ENCODE measurements around the gene HSF2BP.
"Not testable (repeated sequence)": the region's sequence is repeated elsewhere in the genome, so short reads cannot be mapped to it uniquely, and the experiment has no call there.

HSF2BP gene

DNA sequence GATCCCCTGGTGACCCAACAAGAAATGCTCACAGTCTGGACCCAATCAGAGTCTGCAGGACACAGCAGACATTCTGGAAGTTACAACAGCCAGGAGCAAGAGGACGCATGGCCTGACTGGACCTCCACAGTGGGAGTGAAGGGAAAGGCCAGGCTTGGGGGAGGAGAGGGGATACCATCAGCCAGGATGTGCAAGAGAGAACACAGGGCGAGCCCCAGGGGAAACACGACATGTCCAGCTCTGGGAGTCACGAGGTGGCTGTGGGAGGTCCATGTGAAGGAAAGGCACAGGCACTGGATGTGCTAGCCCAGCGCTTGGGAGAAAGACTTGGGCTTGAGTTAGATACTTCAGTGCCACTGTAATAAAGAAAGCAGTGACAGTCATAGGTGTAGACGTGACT is 87.3 kb downstream of the HSF2BP start:
- no peak for DNase-seq (ENCODE audit: low read depth)
- in situ Hi-C loops (cut with HindIII; ENCODE audit: low sequenced_read_pairs), result no loop called here

DNA sequence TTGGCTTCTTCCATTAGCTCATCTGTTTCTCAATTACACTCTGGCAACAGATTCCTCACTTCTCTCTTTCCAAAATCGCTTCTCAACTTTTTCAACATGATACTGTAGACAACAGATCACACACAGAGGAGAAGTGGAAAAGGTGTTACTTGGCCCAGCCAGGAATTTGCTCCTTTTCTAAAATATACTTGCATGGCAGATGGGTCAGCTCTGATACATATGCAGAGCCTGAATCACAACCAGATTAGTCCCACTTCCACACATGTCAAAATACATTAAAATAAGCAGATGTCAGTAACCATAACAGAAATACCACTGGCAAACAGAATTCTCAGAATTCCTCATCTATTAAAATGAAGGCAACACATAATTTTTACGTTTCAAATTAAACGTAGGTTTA is 89.1 kb downstream of the HSF2BP start:
- H3K4me3 ChIP-seq (ENCODE audit: low read depth, low read length); in situ Hi-C loops (cut with HindIII; ENCODE audit: low sequenced_read_pairs); DNase-seq (ENCODE audit: low read depth): not testable (repeated sequence)

More for the DNA sequence above, 87.3 kb downstream of the HSF2BP start:
- TF ChIP-seq, protein P1, sequence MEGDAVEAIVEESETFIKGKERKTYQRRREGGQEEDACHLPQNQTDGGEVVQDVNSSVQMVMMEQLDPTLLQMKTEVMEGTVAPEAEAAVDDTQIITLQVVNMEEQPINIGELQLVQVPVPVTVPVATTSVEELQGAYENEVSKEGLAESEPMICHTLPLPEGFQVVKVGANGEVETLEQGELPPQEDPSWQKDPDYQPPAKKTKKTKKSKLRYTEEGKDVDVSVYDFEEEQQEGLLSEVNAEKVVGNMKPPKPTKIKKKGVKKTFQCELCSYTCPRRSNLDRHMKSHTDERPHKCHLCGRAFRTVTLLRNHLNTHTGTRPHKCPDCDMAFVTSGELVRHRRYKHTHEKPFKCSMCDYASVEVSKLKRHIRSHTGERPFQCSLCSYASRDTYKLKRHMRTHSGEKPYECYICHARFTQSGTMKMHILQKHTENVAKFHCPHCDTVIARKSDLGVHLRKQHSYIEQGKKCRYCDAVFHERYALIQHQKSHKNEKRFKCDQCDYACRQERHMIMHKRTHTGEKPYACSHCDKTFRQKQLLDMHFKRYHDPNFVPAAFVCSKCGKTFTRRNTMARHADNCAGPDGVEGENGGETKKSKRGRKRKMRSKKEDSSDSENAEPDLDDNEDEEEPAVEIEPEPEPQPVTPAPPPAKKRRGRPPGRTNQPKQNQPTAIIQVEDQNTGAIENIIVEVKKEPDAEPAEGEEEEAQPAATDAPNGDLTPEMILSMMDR (IDR thresholded peaks at IDR 0.05; ENCODE audit: low read depth, low read length, missing control alignments), result no peak
- no peak overlapping the region for H3K4me3 ChIP-seq (ENCODE audit: low read depth, low read length)

DNA sequence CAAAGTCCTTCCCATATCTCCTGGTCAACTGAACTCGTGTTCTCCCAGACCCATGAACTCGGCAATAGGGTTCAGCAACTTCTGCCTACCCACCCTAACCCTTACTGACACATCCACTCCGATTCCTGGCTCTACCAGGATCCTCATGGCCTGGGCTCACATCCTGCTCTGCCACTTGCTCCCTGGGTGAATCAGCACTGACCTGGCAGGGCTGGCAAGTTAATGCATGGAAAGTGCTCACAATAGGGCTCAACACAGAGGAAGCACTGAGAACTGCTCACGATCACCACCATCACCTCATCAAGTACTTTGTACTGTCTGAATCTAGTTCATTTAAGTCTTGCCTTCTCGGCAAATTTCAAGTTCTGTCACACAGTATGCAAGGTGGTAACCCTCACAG is 96.8 kb downstream of the HSF2BP start:
- in situ Hi-C loops (cut with HindIII; ENCODE audit: low sequenced_read_pairs); H3K4me3 ChIP-seq (ENCODE audit: low read depth, low read length); DNase-seq (ENCODE audit: low read depth): not testable (repeated sequence)

DNA sequence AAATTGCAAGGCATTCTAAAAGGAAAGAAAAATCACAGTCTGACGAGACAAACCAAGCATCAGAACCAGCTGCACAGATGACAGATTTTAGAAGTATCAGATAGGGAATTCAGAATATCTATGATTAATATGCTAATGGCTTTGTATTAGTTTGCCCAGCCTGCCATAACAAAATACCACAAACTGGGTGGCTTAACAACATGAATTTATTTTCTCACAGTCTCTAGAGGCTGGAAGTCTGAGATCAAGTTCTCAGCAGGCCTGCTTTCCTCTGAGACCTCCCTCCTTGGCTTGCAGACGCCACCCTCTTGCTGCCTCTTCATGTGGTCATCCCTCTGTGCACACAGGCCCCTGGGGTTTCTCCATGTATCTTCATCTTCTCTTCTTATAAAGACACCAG is 118.7 kb downstream of the HSF2BP start:
- H3K4me3 ChIP-seq (ENCODE audit: low read depth, low read length); in situ Hi-C loops (cut with HindIII; ENCODE audit: low sequenced_read_pairs); DNase-seq (ENCODE audit: low read depth): not testable (repeated sequence)

DNA sequence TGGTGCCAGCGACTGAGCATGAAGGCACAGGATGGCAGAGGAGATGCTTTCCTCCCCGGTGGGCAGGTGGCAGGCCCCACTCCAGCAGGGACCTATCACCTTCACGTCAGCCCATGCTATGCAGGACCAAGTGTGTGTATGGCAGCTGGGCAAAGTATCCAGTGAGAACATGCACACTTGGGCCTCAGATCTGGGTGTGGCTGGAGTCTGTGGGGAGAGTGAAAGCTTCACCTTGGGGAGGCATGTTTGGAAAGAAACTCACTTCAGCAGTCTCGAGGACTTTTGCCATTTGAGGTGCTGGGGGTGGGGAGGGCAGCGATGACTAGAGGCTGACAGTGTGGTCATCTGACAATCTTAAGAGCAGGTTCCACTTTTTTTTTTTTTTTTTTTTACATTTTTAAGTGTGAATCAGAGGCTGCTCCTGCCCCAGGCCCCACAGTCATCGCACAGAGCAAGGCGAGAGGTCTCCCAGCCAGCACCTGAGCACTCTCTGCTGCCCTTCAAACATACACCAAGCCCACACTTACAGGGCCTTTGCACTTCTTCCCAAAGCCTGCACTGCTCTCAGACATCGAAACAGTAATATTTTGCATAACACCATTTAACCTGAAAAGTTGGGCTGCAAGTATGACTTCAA is 136.7 kb downstream of the HSF2BP start:
- in situ Hi-C loops (cut with HindIII; ENCODE audit: low sequenced_read_pairs); H3K4me3 ChIP-seq (ENCODE audit: low read depth, low read length); DNase-seq (ENCODE audit: low read depth): not testable (repeated sequence)

DNA sequence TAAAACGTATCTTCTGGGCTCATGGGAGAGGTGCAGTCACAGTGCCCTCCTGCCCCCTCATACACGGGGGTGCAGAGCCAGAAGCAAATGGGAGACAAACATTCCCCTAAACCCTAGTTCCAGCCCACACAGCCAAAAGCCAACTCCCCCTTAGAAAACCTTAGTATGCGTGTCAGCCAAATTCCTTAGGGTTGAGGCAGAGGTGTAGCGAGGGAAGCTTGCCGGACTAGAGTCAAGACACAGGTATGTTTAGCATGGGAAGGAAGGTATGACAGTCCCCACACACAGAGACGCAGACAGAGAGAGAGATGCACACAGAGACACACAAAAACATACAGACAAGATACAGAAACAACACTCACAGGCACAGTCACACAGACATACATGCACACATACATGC is 141.6 kb downstream of the HSF2BP start:
- H3K4me3 ChIP-seq (ENCODE audit: low read depth, low read length); in situ Hi-C loops (cut with HindIII; ENCODE audit: low sequenced_read_pairs): not testable (repeated sequence)

DNA sequence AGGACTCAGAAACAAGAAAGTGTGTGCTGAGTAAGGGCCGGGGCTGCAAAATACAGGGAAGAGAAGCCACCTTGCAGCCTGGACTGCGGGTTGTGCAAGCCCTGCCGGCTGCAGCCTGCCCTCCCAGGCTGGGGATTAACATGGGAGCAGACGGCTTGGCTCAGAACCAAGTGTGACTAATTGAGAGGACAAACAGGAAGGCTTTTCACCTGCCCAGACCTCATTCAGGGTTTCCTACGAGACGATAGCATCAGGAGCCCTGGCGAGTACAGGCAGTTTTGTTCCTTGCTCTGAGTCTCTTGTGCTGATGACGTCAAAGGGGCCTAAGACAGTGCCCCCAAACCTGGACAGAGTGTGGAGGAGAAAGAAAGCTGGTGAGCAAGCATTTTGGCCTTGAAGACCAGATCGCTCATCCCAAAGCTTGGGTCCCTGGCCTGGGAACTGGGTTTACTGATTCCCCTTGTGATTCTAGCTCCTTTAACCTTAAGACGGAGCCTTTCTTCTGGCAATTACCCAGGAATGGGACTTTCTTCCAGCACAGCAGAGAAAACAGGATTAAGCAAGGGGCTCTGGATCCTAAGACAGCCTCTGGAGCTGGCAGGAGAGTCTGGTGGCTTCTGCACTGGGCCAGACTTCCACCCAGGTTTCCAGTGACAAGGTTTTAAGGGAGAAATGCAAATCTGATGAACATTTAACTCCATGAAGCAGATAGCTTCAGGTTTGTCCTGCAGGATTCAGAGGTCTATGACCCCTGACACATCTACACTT is 142.2 kb downstream of the HSF2BP start:
- in situ Hi-C loops (cut with HindIII; ENCODE audit: low sequenced_read_pairs); DNase-seq (ENCODE audit: low read depth); H3K4me3 ChIP-seq (ENCODE audit: low read depth, low read length): not testable (repeated sequence)

More for the DNA sequence above, 141.6 kb downstream of the HSF2BP start:
- DNase-seq (ENCODE audit: low read depth), result not testable (repeated sequence)

DNA sequence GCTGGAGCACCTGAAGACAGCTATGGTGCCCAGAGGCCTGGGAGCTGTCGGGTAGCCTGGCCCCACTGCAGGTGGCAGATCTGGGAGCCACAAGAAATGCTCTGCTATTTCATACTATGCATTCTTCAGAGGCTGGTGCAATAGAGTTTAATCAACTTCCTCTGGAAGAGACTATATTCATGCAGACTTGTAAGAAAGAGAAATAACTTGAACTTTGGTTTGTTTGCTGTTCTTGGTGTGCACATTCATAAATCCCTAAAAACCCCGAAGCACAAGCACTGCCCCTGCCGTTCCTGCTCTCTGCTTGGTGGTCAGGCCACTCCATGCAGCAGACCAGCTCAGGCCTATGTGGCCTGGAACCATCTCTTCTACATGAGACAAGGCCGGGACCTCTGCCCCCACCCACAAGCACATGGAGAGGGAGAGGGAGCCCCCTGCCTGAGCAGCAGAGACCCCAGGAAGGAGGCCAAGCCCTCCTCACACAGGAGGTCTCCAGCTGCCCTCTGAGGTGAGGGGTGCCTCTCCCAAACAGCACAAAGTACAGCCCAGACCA is 142.9 kb downstream of the HSF2BP start:
- in situ Hi-C loops (cut with HindIII; ENCODE audit: low sequenced_read_pairs); DNase-seq (ENCODE audit: low read depth); H3K4me3 ChIP-seq (ENCODE audit: low read depth, low read length): not testable (repeated sequence)

DNA sequence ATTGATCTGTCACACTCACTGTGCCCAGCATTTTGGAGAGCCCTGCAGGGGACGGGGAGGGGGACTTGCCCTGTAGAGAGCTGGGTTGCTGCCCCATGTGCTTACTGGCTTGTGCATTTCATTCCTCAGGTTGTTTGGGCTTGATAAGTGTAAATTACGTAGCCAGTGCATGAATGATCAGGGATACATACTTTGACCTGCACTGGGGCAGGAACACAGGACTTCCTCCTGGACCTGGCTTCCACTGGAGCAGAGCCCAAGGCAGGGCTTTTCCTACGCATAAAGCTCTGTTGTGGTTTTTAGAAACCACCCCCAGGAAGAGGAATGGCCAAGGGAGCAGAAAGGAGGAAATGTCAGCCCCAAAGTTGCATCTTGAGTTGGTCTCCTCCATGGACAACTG is 144.5 kb downstream of the HSF2BP start:
- in situ Hi-C loops (cut with HindIII; ENCODE audit: low sequenced_read_pairs), result not testable (repeated sequence)

DNA sequence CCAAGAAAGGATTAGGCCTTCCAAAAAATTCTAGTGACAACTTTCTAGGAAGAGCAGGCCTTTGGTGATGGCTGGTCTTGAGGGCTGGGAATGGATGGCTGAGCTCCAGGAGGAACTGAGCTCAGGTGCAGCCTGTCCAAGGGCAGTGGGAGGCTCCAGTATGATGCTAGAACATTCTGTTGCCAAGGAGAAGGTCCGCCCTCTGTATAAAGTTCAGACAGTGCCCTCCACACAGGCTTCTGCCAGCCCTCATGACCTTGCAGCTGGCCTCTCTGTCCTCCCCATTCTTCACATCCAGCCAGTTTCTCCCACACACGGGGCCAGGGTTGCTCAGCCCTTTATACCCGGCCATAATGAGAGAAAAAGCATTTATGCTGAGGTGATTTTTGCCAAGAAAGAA is 146.3 kb downstream of the HSF2BP start:
- H3K4me3 ChIP-seq (ENCODE audit: low read depth, low read length); DNase-seq (ENCODE audit: low read depth); in situ Hi-C loops (cut with HindIII; ENCODE audit: low sequenced_read_pairs): not testable (repeated sequence)

More for the DNA sequence above, 144.5 kb downstream of the HSF2BP start:
- not testable (repeated sequence) for DNase-seq (ENCODE audit: low read depth); H3K4me3 ChIP-seq (ENCODE audit: low read depth, low read length)

DNA sequence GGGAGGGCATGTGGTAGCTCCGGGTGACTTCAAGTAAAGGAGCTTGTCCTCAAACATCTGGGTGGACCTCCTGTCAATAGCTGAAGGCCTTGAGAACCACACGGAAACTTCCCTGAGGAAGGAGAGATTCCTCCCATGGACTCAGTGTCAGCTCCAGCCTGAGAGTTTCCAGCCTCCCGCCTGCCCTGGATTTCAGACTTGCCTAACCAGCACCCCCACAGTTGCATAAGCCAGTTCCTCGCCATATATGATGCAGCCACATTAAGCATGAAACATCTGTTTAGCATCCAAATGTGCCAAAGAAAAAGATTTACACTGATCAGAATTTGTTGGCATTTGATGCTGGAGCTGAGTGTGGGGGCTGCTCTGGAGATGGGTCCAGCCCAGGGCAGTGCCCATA is 148.1 kb downstream of the HSF2BP start:
- DNase-seq (ENCODE audit: low read depth); in situ Hi-C loops (cut with HindIII; ENCODE audit: low sequenced_read_pairs); H3K4me3 ChIP-seq (ENCODE audit: low read depth, low read length): not testable (repeated sequence)

DNA sequence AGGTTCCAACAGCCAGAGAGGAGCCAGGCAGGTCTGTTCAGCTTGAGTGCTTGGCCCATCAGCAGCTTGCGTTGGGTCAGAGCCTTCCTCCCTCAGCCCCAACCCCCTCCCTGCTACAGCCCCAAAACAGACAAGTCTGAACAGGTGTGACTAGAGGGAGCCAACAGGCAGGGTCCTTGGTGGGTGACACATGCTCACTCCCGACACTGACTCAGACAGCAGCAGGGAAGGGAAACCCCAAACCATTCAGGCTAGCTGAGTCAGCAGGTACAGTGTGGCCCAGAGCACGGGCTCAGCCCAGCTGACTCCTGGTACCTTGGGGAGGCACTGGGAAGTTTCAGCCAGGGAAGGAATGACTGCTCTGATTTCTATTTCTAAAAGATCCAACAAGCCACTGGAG is 148.6 kb downstream of the HSF2BP start:
- DNase-seq (ENCODE audit: low read depth); in situ Hi-C loops (cut with HindIII; ENCODE audit: low sequenced_read_pairs); H3K4me3 ChIP-seq (ENCODE audit: low read depth, low read length): not testable (repeated sequence)

DNA sequence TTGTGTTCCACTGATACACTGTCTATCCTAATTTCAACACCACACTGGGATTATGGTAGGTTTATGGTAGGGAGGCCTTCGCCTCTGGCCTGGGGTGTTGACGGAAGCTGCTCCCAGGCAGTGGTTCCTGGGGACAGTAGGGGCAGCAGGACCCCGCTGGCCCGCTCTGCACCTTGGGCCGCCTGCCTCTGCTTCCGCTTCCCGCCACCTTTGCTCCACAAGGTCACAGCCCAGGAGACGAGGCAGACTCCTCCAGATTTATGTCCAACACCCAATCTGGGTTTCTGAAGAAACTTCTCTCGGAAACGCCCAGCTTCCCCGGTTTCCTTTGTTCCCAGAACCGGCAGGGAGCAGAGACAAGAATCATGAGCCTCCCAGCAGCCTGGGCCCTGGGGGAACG is 155.4 kb downstream of the HSF2BP start:
- in situ Hi-C loops (cut with HindIII; ENCODE audit: low sequenced_read_pairs); DNase-seq (ENCODE audit: low read depth); H3K4me3 ChIP-seq (ENCODE audit: low read depth, low read length): not testable (repeated sequence)

DNA sequence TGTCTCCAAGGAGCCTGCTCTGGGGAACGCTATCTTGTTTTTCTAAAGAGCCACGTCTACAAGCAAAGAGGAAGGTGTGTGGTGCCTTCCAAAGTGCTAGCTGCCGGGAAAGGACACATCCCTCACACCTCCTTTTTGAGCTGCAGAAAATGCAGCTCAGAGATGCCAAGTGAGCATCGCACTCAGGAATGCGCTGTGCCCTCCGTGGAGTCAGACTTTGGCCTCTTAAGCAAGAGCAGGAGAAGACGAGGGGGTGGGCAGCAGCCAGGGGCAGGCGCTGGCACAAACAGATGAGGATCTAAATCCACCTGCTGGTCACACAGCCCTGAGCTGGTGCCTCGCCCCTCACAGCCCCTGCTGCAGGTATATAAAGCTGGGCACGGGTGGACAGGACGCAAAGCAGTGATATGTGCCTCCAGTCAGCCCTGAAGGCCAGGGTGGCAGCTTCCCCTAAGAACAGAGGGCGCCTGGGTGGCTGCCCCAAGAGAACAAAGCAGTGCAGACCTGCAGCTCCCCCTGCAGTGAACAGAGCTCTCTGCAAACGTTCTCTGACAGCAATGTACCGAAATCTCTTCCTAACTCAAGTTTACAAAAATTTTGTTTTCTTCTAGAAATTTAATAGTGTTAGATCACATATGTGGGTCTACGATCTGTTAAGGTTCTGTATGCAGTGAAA is 156.1 kb downstream of the HSF2BP start:
- DNase-seq (ENCODE audit: low read depth); H3K4me3 ChIP-seq (ENCODE audit: low read depth, low read length); in situ Hi-C loops (cut with HindIII; ENCODE audit: low sequenced_read_pairs): not testable (repeated sequence)

DNA sequence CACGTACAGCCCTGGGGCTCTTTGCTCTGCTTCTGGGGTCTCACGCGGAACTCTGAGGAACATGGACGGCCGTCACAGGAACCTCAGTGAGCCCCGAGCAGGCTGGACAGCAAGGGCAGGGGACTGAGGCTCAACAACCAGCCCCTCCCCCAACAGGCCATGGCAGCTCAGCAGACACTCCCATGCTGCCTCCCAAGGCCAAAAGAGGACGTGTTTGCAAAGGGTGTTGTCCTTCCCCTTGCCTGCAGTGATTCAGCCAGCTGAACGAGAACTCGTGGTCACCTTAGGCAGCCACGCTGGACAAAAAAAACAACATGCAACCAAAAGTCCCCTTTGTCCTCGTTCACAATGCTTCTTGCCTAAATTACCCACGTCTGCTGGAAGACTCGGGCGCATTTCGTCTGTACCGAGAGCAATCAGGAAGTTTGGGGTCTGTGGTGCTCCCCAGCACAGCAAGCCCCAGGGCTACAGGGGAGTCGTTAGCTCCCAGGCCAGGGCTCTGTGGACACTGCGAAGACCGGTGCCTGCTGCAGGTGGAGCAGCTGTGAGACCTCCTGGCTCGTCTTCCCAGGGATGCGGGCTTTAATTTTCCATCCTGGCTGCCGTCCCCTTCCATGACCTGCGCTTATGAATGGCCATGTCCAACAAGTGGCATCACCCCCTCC is 156.7 kb downstream of the HSF2BP start:
- DNase-seq (ENCODE audit: low read depth); in situ Hi-C loops (cut with HindIII; ENCODE audit: low sequenced_read_pairs): not testable (repeated sequence)

DNA sequence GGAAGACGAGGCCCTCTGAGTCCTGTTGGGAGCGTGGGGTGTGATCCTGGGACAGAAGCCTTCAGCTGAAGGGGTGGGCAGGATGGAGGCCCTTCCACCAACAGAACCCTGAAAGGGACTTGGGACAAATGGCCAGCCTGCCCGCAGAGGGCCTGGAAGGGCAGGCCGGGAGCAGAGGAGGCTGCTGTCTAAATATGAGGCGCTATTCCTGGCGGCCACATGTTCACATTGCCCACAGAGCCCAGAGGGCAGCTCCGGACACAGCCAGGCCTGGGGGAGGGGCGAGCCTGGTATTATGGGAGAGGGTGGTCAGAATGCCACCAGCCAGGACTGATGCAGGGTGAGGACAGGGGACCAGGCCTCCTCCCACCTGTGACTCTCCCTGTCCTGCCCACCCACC is 160.4 kb downstream of the HSF2BP start:
- in situ Hi-C loops (cut with HindIII; ENCODE audit: low sequenced_read_pairs); H3K4me3 ChIP-seq (ENCODE audit: low read depth, low read length); DNase-seq (ENCODE audit: low read depth): not testable (repeated sequence)

More for the DNA sequence above, 156.7 kb downstream of the HSF2BP start:
- not testable (repeated sequence) for H3K4me3 ChIP-seq (ENCODE audit: low read depth, low read length)

All from astrocyte of the cerebellum (primary cell).